GM12864 (cell line): Measurements from ENCODE around the gene GNA14.

Source experiments
- DNase-seq: peaks from one replicate; pipeline ENCODE4 v3.0.0-alpha.2; 2011; ENCODE audit warnings: low read depth
- H3K4me3 ChIP-seq: 2 replicates; pipeline ENCODE4 v1.5.1; 2011; ENCODE audit warnings: mild to moderate bottlenecking, low read depth, low read length, control low read depth
- CTCF ChIP-seq: IDR thresholded peaks from 2 replicates; pipeline ENCODE4 v1.5.1; 2011; ENCODE audit warnings: low read depth, mild to moderate bottlenecking, moderate library complexity, low read length, control low read depth, inconsistent platforms; ENCODE audit errors: missing control alignments

Gene GNA14

DNA sequence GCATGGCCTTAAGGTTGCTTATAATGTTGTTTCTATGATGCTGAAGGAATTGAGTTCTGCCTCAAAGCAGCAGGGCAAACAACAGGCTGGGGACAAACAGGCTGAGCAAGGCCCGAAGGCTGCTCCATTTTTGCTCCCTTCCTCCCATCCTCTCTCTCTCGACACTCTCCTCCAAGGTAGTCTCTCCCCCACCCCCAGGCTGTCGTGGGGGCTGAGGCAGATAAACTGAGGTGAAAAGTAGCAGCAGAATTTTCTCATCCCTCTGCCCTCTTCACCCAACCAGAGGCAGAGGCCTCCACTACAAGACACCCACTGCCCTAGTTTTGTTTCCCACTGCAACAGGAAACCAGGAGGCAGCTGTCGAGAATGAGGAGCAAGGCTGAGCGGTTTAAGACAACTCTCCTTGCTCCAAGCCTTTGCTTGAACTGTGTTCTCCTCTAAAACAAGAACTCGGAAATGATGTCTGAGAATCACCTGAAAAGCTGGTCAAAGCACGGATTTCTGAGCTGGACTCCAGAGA lies 13.5 kb upstream of the GNA14 start:
- TF ChIP-seq CTCF: no peak
- DNase-seq: no peak
- no peak overlapping the region for H3K4me3 ChIP-seq

DNA sequence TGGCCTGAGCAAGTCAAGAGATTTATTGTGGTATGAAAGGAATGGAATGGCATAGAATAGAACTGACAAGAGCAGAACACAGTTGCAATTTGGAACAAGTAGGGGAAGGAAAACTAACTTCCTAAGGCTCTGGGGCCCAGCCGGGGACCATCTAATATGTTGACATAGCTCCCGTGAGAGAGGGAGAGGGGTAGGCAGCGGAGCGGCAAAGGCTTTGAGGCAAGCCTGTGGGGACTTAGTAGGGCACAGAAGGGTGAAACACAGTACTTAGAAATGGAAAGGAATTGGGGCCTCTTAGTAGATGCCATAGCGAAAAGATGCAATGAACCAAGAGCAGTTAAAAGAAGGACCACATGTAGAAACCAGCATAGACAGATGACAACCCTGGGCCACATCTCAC lies 11.8 kb upstream of the GNA14 start:
- TF ChIP-seq CTCF: no peak
- no peak for DNase-seq
- no peak overlapping the region for H3K4me3 ChIP-seq

- H3K4me3 ChIP-seq: no peak overlapping the region
- DNase-seq: no peak
- no peak for TF ChIP-seq CTCF
These were observed 3.1 kb upstream of the GNA14 start for GRCh38 chr9:77651203-77651602.

DNA sequence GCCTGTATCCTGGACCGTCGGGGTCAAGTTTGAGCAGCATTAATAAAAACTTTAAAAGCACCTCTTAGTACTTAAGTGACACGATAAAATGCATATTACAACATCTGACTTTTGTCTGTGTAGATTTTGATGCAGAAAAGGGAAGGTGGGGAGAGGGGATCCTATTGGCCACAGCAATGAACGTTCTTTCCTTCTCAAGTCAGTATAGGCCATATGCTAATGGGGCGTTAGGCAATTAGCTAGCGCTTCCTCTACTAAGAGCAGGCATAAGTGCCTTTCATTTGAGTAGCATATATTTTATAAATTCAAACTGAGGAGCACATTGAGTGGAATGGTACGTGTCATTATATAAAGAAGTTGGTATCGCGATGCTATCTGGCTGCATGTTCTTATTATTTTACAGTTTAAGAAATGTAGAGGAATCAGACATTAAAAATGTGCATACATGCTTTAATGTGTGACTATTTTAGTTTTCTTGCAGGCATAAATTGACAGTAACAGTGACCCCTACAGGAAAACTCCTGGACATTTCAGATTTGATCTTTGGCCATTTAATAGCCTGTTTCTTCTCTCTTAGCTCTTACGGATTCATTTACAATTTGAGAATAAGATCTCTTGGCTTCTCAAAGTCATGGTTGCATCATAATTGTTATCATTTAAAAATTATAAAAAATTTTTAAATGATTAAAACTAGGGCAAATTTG lies 1.1 kb upstream of the GNA14 start:
- TF ChIP-seq CTCF: no peak
- no peak overlapping the region for H3K4me3 ChIP-seq
- DNase-seq: no peak

- no peak overlapping the region for H3K4me3 ChIP-seq
- TF ChIP-seq CTCF: no peak
- DNase-seq: no peak
These were observed 572 bp downstream of the GNA14 start for GRCh38 chr9:77647267-77648233.

DNA sequence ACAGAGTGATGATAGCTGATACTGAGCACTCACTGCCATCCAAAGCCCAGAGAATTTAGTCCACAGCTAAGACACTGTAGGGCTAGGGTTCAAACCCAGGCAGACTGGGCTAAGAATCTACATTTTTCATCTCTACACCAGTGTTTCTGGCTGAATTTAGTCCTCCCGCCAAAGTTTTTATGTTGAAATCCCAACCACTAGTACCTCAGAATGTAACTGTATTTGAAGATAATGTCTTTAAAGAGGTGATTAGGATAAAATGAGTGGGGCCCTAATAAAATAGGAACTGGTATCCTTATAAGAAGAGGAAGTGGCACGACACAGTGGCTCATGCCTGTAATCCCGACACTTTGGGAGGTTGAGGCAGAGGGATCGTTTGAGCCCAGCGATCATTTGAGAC lies 4.3 kb downstream of the GNA14 start:
- no peak overlapping the region for H3K4me3 ChIP-seq
- no peak for DNase-seq
- TF ChIP-seq CTCF: no peak
